Vagina (tissue), 2 donors: ENCODE measurements around the gene PTPRN2.

Experiments used
- CTCF ChIP-seq, 3 experiments: fragments of 450-650 bp in 2 of 3; fragments of 200-600 bp in 1 of 3; sonication (generic) in 1 of 3; IDR thresholded peaks; one replicate each; pipeline ENCODE4 v1.5.1; 2017 to 2019; ENCODE audit warnings: antibody characterized with exemption in 3 of 3, mild to moderate bottlenecking in 2 of 3, moderate library complexity in 2 of 3
- POLR2A ChIP-seq, 2 donors: fragments of 450-650 bp; IDR thresholded peaks; one replicate each; pipeline ENCODE4 v1.6.1; 2017; ENCODE audit warnings: antibody characterized with exemption in 2 of 2, mild to moderate bottlenecking in 2 of 2, moderate library complexity in 2 of 2

- no peak for TF ChIP-seq CTCF (IDR thresholded peaks at IDR 0.05)
- TF ChIP-seq POLR2A (IDR thresholded peaks at IDR 0.05), result no peak
These were observed 509.4 kb downstream of the PTPRN2 start for GRCh38 chr7:158077934-158078910.
